GM21825 (cell line): ENCODE measurements around the gene AFG1L.
A peak's percentile ranks its signal among the peaks of the same experiment; 100 is the strongest.
"Not testable (repeated sequence)": the region's sequence is repeated elsewhere in the genome, so short reads cannot be mapped to it uniquely, and the experiment has no call there.

ENCODE experiments used
- ATAC-seq: cut with Tn5 transposase; IDR thresholded peaks from one replicate; pipeline ENCODE4 v1.9.1; 2021; ENCODE audit warnings: mild to moderate bottlenecking, moderate library complexity; ENCODE audit not compliant: unreplicated experiment

The AFG1L gene

DNA sequence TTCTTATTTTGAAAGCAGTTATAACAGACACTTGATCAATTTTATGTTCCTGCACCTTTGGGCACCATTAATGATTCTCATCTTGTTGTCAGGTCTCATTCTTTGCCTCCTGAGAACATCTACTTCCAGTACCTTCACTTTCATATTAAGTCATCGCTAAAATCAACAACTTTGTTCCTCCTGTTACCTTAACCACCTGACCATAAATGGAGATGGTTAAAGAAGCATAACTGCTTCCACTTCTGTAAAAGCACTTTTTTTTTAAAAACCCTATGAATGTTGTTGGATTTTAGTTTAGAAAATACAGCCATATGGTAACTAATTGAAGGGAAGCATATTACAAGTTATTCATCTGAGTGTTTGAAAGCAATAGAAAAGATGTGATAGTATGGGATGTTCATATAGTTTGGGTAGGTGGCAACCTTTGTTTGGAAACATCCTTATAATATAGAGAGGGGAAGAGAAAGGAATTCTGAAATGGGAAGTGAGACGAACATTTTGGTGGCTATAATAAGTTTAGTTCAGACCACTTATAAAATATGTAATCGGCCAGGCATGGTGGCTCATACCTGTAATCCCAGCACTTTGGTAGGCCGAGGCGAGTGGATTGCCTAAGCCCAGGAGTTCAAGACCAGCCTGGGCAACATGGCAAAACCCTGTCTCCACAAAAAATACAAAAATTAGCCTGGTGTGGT, 53.9 kb downstream of the AFG1L start:
- ATAC-seq = peak; percentile 91

DNA sequence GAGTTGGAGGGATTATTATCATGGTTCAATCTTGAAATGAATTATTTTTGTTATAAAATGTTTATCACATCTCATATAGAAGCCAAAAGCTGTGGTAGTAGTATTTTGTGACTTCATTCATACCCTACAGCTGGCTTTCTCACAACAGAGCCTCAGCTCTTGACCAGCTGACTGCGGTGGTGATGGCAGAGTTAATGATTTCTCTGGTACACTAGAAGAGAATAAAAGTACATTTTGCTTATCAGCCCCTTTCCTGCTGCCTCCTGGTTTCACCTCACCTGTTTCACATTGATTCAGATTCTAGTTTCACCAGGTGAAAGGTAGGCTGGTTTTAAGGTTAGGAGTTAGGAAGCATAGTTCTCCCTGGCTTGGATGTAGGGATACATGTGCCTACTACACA, 55.7 kb downstream of the AFG1L start:
- peak; percentile 49 for ATAC-seq

DNA sequence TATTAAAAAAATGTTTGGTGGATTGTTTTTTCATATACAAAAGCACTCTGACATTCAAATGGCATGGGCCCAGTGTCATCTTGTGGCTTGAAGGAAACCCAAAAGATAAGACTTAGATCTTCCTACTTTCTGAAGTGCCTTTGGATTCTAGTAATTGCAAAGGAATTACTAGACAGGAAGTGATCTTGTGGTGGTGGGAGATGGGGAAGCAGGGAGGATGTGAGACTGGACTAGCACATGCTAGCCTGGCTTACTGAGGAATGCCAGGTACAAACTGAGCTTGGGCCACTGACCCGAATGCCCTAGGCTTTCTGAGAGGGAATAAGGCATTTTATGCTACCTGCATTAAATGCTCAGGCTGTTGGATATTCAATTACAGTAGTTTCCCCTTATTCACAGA, 59.0 kb downstream of the AFG1L start:
- ATAC-seq = no peak

DNA sequence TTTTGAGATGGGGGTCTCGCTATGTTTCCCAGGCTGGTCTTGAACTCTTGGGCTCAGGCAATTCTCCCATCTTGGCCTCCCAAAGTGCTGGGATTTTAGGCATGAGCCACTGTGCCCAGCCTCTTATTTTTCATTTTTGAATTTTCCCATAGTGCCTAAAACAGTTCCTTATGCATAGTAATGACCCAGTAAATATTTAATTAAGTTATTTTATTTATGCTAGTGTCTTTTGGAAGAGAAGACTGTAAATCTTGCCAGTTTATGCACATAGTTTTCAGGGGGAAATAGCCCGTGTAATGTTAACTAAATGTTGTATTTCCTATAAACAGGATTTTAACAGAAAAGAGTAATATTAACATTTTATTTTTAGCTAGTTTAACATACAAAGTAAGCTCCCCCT, 60.3 kb downstream of the AFG1L start:
- ATAC-seq = no peak

DNA sequence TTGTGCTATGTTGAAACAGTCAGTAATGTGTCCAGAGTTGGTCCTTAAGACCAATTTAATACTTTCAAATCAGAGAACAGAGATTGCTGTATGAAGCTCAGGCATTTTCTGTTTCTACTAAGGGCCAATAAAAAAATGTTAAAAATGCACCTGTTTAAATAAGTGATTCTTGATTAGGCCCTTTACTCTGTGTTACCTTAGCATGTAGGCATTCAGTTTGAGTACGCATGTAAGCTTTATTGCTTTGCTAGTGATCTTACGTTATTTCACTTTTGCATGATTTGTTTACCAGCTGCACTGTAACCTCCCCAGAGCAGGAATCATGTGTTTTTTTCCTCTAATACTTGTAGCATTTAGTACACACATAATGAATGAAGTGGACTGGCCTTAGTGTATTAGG, 61.0 kb downstream of the AFG1L start:
- no peak for ATAC-seq

DNA sequence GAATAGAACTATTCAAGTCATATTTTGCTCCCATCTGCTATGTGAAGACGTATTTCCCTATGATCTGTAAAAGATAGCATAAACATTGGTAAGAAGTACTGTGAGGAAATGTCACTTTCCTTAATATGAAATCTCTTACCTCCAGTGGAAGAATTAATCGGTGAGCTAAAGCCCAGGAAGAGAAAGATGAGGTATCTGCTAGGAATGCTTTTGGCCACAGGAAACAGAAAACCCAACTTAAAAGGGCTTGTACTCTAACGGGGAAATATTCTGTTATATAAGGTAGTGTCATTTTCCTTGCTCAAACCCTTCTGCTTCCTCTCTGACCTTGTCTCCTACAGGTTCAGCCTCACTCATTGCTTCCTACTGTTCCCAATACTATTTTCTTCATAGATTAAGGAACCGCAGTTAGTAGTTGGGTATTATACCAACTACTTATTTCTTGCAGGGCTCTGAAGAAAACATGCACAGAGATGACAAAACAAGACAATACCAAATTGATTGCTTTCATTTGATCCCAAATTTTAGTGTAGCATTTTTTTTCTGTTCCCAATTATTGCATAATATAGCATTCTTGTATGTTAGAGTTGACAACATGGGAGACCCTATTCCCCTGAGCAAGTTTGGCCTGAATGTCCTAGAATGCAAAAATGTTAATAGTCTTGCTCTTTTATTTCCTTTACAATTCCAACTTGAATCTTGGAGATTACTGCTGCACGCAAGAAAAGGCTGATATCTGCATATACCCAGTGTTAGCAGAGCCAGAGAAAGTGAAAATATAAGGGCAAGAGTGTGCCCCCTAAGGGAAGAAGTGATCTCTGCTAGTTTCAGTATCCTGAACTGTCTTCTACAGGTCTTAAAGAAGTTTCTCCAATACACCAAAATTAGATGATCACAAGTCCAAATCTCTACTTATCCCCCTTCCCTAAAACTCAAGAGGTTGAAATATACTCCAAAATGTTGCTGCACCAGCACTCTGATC, 65.3 kb downstream of the AFG1L start:
- ATAC-seq = no peak

DNA sequence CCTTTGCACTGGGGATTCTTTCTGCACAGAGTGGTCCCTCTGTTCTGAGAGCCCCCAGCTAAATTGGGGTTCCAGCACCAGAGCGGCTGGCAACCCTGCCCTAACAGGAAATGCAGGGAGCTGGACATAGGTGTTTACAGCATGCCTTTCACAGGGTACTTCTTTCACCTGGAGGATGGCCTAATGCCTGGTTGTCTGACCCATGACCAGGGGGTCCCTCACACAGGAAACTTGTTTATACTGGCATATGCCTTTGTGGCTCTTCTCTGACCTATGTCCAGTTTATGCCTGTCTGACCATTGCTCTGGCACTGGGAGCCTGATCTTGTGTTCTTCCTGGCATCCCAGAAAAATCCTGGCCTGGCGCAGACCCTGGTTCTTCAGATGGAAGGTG, 66.1 kb downstream of the AFG1L start:
- ATAC-seq = no peak

DNA sequence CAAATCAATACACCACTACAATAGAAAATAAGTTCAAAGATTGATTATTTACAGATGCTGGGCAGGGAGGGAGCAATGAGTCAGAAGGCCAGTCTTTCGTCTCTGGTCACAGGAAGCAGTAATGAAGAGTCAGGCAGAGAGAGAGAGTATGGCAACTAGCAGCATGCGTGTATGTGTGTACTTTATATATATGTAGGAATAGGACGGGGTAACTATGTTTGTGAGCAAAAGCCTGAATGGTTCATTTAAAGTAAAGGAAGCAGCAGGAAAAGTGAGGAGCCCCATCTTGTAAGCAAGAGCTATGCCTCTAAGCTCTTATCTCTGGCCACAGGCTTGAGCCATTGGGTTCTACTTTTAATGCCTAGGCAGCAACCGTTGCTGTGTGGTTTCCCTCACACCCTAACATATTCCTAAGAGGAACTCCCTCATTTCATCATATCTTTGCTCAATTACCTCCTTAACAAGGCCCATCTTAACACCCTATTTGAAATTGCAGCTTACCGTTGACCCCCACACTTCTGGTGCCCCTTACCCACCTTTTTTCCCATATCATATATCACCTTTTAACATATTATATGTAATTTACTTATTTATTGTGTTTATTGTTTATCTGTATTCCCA, 66.6 kb downstream of the AFG1L start:
- no peak for ATAC-seq

DNA sequence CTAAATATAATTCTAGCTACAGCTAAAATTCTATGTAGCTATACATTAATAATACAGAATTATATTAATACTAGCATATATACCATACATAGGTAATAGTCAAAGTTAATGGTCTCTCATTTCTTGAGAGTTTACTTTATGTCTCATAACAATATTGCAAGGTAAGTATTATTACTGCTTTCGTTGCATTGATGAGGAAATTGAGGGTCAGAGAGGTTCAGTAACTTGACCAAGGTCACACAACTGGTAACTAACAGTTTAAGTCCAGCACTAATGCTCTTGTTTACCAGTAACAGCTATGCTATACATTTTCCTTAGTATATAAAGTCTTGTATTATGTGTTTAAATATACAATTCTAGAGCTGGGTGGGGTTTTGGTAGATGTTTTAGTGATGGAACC, 67.6 kb downstream of the AFG1L start:
- no peak for ATAC-seq

DNA sequence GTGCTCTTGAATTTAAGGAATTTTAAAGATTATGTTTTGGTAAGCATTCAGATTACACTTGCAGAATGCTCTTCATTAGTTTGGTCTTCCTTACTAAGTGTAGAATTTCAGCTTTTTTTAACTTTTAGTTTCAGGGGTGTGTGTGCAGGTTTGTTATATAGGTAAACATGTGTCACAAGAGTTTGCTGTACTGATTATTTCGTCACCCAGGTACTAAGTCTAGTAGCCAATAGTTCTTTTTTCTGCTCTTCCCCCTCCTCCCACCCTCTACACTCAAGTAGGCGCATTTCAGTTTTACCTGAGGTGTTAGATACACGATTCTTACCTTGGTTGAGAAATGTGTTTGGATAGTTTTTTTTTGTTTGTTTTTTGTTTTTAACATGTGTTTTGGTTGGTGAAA, 68.3 kb downstream of the AFG1L start:
- ATAC-seq = no peak

DNA sequence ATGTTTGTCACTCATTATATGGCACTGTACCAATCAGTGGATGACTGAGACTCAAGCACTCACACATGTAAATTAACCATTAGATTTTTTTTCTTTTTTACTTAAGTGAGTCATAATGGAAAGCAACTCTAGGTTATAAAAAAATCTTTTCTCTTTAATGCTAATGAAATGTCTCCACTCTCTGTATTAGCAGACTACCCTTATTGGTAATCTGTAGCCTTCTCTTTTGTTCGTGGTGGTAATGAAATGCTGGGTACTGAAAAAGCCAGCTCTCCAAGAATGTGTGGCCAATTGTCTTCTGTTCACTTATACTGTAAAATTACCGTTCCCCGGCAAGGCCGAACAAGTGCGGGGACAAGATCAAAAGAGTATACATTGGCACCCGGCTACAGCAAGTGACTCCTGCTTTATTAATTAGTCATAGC, 69.0 kb downstream of the AFG1L start:
- ATAC-seq = no peak

DNA sequence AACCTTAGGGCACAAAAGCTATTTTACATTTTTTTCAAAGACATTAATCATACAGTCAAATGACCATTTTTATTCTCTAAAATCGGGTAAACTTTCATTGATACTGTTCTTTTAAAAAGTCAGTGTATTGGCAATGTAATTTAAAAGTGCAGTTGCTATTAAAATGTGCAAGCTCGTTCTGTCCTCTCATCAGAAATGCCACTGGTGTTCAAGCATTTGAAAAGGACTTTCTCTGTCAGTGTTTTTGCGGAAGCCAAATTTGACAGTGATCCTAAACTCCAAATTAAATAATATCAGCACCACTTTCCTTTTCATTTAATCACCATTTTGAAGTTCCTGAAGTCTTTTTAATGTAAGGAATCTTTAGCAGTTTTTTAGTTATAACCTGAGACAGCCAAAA, 69.6 kb downstream of the AFG1L start:
- ATAC-seq = no peak

DNA sequence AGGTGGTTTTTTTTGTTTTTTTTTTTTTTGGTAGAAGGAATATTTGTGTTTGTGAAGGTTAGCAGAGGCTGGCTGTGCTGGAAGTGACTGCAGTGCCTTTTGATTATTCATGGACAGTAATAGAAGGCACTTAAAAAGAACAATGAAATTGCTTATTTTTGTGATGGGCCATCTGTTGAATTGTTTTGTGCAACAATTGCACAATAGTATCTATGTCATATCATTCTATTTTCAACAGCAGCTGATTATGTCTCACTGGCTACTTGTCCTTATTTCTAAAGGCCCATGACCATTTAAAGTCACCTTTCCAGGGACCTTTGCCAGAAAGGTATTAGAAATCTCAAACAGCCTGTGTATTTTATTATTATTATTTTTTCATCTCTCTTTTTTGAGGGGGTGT, 70.6 kb downstream of the AFG1L start:
- no peak for ATAC-seq

DNA sequence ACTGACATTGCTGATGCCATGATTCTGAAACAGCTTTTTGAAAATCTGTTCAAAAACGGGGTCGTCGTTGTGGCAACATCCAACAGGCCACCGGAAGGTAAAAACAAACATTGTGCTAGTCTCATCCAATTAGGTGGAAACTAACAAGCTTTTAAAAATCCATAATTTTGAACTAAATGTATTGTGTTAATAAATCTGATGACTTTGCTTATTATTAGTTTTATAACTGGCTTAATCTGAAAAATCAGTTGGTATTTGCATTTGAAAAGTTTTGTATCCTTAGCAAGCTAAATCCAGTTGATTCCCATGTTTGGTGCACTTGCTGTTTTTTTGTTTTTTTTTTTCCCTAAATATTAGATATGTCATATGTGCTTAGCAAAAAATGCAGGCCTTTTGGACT, 71.4 kb downstream of the AFG1L start:
- no peak for ATAC-seq

DNA sequence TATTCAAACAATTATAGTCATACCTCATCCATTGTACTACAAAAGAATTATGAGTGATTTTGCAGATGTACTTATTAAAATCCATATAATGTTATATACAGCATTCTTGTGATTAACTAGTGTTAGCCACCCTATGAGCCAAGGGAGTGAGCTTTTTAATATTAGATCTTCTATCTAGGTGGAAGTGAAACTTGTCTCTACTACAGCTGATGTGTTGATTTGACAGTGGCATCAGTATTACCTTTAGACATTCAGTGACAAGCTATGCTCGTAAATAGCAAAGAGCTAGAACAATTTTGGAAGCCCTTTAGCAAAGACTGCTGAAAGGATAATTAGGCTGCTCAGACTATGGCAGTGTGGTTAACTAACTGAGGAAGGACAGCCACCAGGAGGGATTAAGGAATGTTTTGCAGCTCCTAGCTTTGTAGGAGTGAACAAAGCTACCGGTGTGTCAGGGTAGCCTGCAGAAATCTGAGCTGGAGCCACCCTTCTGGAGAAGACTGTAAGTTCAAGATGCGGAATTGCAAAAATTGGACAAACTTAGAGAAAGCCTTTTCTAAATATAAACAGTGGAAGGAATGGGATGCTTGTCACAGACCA, 73.7 kb downstream of the AFG1L start:
- ATAC-seq = no peak

DNA sequence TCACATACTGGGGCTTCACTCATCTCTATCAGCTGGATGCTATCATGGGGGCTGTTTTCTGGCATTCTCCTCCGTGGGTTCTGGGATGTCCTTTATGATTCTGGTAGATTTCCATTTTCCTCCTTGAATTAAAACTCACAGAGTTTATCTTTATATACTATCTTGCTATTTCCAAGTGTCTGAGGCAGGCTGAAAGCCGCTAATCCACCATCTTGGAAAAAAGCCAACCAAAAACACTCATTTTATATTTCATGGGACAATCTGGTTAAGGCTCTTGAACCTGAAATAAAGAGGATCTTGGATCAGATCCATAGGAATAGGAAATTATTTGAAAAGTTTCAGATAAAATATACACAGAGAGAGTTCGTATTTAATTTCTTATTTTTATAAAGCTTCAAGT, 86.0 kb downstream of the AFG1L start:
- no peak for ATAC-seq

DNA sequence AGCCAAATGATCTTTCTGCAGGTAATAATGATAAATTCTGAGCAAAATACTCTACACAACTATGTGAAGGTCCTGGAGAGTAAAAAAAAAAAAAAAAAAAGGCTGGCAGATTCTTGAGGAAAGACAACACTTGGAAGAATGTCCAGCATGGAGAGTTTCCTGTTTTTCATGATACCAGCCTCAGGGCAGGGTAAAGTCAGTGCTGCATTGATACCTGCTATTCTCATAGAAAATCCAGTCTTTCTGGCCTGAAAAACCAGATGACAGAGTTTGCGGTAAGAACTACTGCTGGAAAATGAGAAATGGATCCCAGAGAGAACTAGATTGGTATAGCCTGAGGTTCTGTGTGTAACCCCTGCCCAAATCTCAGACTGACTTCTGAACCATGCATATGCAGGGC, 89.1 kb downstream of the AFG1L start:
- no peak for ATAC-seq

DNA sequence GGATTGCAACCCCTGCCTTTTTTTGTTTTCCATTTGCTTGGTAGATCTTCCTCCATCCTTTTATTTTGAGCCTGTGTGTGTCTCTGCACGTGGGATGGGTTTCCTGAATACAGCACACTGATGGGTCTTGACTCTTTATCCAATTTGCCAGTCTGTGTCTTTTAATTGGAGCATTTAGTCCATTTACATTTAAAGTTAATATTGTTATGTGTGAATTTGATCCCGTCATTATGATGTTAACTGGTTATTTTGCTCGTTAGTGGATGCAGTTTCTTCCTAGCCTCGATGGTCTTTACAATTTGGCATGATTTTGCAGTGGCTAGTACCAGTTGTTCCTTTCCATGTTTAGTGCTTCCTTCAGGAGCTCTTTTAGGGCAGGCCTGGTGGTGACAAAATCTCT, 94.3 kb downstream of the AFG1L start:
- ATAC-seq = not testable (repeated sequence)

DNA sequence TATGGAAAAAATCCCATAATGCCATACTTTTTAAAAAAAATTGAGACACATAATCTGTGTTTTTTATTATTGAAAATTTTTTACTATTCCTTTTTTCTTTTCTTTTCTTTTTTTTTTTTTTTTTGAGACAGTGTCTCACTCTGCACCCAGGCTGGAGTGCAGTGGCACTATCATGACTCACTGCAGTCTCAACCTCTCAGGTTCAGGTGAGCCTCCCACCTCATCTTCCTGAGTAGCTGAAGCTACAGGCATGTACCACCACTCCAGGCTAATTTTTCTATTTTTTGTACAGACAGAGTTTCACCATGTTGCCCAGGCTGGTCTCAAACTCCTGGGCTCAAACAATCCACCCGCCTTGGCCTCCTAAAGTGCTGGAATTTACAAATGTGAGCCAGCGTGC, 100.4 kb downstream of the AFG1L start:
- no peak for ATAC-seq

DNA sequence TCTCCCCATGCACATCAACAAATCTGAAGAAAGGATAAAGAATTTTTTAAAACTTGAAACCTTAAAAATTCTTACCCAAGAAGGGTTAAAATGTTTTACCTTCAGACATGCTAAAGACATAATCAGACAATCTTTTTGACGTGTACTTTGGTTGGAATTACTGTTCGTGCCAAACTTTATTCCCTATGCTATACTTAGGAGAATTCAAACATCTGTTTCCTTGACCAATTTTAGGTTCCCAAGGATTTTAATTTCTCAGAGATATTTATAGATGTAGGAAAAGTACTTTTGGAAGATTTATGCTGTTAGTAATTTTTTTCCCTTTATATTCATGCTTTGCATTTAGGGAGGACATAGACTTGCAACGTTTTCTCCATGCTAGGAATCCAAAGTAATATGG, 108.4 kb downstream of the AFG1L start:
- ATAC-seq = no peak

DNA sequence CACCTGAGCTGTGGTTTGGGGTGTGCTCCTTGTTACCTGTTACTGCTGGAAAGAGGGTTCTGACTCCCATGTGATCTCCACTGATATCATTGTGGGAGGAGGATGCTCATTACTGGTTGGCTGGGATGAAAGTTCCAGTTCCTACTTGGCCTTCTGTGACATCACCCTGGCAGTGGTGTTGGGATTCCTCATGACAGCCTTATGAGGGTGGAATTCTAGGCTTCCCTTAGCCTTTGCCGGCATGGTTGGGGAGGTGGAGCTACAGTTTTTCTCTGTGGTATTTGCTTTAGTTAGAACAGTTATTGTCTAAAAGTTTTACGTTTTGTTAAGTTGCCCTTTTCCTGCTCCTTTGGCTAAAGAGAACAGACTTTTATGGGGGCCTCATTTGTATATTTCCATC, 112.1 kb downstream of the AFG1L start:
- no peak for ATAC-seq
